Brain pericyte (primary cell): ENCODE data around the gene OR5T1.

Experiments used
- DNase-seq: peaks from one replicate; pipeline ENCODE4 v3.0.0-alpha.2; 2012; ENCODE audit warnings: low read depth, low spot score

Gene OR5T1

GRCh38 chr11:56273854-56274253 lies at the start of gene OR5T1:
OR5T1 (plus strand) TSS chr11:56274154; CDS start chr11:56275639, 1,485 bp downstream.
- DNase-seq, result no peak

GRCh38 chr11:56234155-56234554 lies 39.8 kb upstream of the OR5T1 start, which contains the start of gene OR5T2:
OR5T2 (minus strand) TSS chr11:56234255; CDS start chr11:56233062, 1,193 bp downstream.
- DNase-seq, result no peak

GRCh38 chr11:56251954-56252353 lies 22.0 kb upstream of the OR5T1 start, which contains the start of gene OR5T3:
OR5T3 (plus strand) TSS chr11:56252254; CDS start chr11:56252254, 0 bp downstream.
- DNase-seq, result no peak

GRCh38 chr11:56271092-56271491 lies 2.9 kb upstream of the OR5T1 start:
- DNase-seq, result no peak

GRCh38 chr11:56292154-56292553 lies 18.2 kb downstream of the OR5T1 start, which contains the start of gene OR8H1:
OR8H1 (minus strand) TSS chr11:56292254; CDS start chr11:56291062, 1,192 bp downstream.
- no peak for DNase-seq

GRCh38 chr11:56296898-56297297 lies 22.9 kb downstream of the OR5T1 start:
- DNase-seq, result no peak

- no peak for DNase-seq
Observed at GRCh38 chr11:56307836-56308235, 33.9 kb downstream of the OR5T1 start.

- DNase-seq, result no peak
Observed at GRCh38 chr11:56314844-56315243, 40.9 kb downstream of the OR5T1 start, which contains the start of gene OR8K3. OR8K3 (plus strand) TSS chr11:56315144; CDS start chr11:56318307, 3,163 bp downstream.
